Fibroblast of lung (primary cell): ENCODE data around the gene NF1. TPM values are rescaled to one million over a fixed set of nuclear protein-coding genes. Genes with fewer than 3 reads are reported as not detected.
A peak's percentile ranks its signal among the peaks of the same experiment; 100 is the strongest.

Source experiments
- DNase-seq, 2 donors: peaks; one replicate each; pipeline versions ENCODE4 v3.0.0 to v3.0.0-alpha.2; 2010; ENCODE audit warnings: low read depth in 2 of 2
- H2AFZ ChIP-seq: 2 replicates; pipeline ENCODE4 v1.5.1; 2012; ENCODE audit warnings: low read length, control low read depth, inconsistent platforms
- H3K27ac ChIP-seq: 2 replicates; pipeline ENCODE4 v1.5.1; 2011; ENCODE audit warnings: low read length, control low read depth; ENCODE audit not compliant: insufficient read depth
- H3K27me3 ChIP-seq: 2 replicates; pipeline ENCODE4 v1.5.1; 2011; ENCODE audit warnings: mild to moderate bottlenecking, low read length; ENCODE audit not compliant: control insufficient read depth, insufficient read depth
- H3K36me3 ChIP-seq: 2 replicates; pipeline ENCODE4 v1.5.1; 2011; ENCODE audit warnings: low read length; ENCODE audit not compliant: control insufficient read depth, insufficient read depth
- H3K4me1 ChIP-seq: 2 replicates; pipeline ENCODE4 v1.5.1; 2011; ENCODE audit warnings: low read length; ENCODE audit not compliant: control insufficient read depth, insufficient read depth; ENCODE audit errors: extremely low read depth
- H3K4me2 ChIP-seq: 2 replicates; pipeline ENCODE4 v1.5.1; 2011; ENCODE audit warnings: low read length, control low read depth; ENCODE audit not compliant: insufficient read depth; ENCODE audit errors: extremely low read depth
- H3K4me3 ChIP-seq, 4 experiments: fragments of 200-600 bp in 1 of 4; sonication (generic) in 1 of 4; replicated peaks in 1 of 4; 2 replicates each; pipeline ENCODE4 v1.5.1; 2011 to 2016; ENCODE audit warnings: low read length in 4 of 4, low read depth in 3 of 4, mild to moderate bottlenecking in 3 of 4, control low read depth in 2 of 4, inconsistent platforms in 1 of 4, mixed read lengths in 1 of 4; ENCODE audit not compliant: insufficient read depth in 1 of 4; ENCODE audit errors: control extremely low read depth in 1 of 4
- H3K79me2 ChIP-seq: 2 replicates; pipeline ENCODE4 v1.5.1; 2012; ENCODE audit warnings: mild to moderate bottlenecking, low read length, inconsistent platforms; ENCODE audit not compliant: control insufficient read depth, insufficient read depth
- H3K9ac ChIP-seq: 2 replicates; pipeline ENCODE4 v1.5.1; 2011; ENCODE audit warnings: mild to moderate bottlenecking, low read length, control low read depth; ENCODE audit not compliant: insufficient read depth
- H3K9me3 ChIP-seq: 2 replicates; pipeline ENCODE4 v1.5.1; 2012; ENCODE audit warnings: low read depth, low read length; ENCODE audit not compliant: control insufficient read depth, insufficient read depth
- H4K20me1 ChIP-seq: 2 replicates; pipeline ENCODE4 v1.5.1; 2011; ENCODE audit warnings: low read length; ENCODE audit not compliant: control insufficient read depth, insufficient read depth; ENCODE audit errors: extremely low read depth
- CTCF ChIP-seq, 2 donors: IDR thresholded peaks in 1 of 2; conservative IDR thresholded peaks in 1 of 2; 1 replicate in 1 of 2; 2 replicates in 1 of 2; pipeline ENCODE4 v1.5.1; 2011 to 2012; ENCODE audit warnings: low read length in 2 of 2, control low read depth in 1 of 2, inconsistent platforms in 1 of 2, low read depth in 1 of 2, mild to moderate bottlenecking in 1 of 2
- EZH2 ChIP-seq: IDR thresholded peaks from 2 replicates; pipeline ENCODE4 v1.5.1; 2012; ENCODE audit warnings: low read length, control low read depth, mild to moderate bottlenecking; ENCODE audit errors: missing control alignments
- polyA plus RNA-seq, 2 donors: library from polyadenylated mRNA; depleted of rRNA in 1 of 2; stranded (reverse) in 1 of 2; unstranded in 1 of 2; fragments of >200 nt; gene quantifications; 2 replicates each; pipeline ENCODE4 v1.2.1, GENCODE V29; 2011 to 2012; ENCODE audit warnings: missing spikeins in 1 of 2
- total RNA-seq: library from RNA; depleted of rRNA; stranded (reverse); fragments of >200 nt; gene quantifications from 2 replicates; pipeline ENCODE4 v1.2.1, GENCODE V29; 2014

NF1 gene
- total and polyA plus RNA-seq, 2 donors (not counting 1 experiment from before 2014, with no cell fraction given), result 52.8 to 78.8 TPM

- no peak for TF ChIP-seq EZH2
- TF ChIP-seq CTCF (conservative IDR thresholded peaks at IDR 0.05 in 1 of 2, IDR thresholded peaks at IDR 0.05 in 1 of 2; ENCODE audit: low read depth in 1 of 2, low read length in 2 of 2), result no peak
- no peak overlapping the region for H3K9ac ChIP-seq
- H3K27me3 ChIP-seq, result no peaks in the 10 kb centered on the region
- H3K36me3 ChIP-seq, result peaks cover 2% of the 10 kb centered on the region
- DNase-seq, result no peak
- no peak overlapping the region for H3K4me3 ChIP-seq
- H3K4me2 ChIP-seq, result peak overlapping the region; percentile 6
- peaks cover 12% of the 10 kb centered on the region for H3K4me1 ChIP-seq
- no peaks in the 10 kb centered on the region for H3K9me3 ChIP-seq
- H3K27ac ChIP-seq, result peak overlapping the region; percentile 27
- no peaks in the 10 kb centered on the region for H4K20me1 ChIP-seq
- no peak overlapping the region for H2AFZ ChIP-seq
- H3K79me2 ChIP-seq, result no peaks in the 10 kb centered on the region
These were observed 174.3 kb downstream of the NF1 start for GRCh38 chr17:31269036-31269577.

DNA sequence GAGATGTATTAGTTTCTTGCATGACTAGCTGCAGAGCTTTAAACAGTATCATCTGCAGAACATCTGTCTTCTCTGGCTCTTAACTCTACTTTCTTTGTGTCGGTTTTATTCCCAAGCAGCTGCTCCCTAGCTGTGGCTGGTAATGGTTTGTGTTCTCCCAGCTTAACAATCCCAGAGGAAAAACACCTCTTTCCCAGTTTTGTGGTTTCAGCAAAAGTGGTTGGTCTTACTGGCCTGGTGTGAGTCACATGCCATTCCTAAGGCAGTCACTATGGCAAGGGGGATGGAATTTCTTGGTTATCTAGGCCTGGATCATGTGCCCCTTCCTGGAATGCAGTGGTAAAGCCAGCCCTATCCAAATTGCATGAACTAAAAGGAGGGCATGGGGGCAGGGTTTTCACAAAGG lies 174.8 kb downstream of the NF1 start:
- no peaks in the 10 kb centered on the region for H3K79me2 ChIP-seq
- no peaks in the 10 kb centered on the region for H3K9me3 ChIP-seq
- H2AFZ ChIP-seq, result no peak overlapping the region
- H3K27ac ChIP-seq, result peak overlapping the region; percentile 27
- H3K4me3 ChIP-seq, result no peak overlapping the region
- no peaks in the 10 kb centered on the region for H3K27me3 ChIP-seq
- peak overlapping the region; percentile 6 for H3K4me2 ChIP-seq
- peaks cover 2% of the 10 kb centered on the region for H3K36me3 ChIP-seq
- peak; percentile 98 to 99 for DNase-seq
- H3K4me1 ChIP-seq, result peaks cover 12% of the 10 kb centered on the region
- H3K9ac ChIP-seq, result no peak overlapping the region
- H4K20me1 ChIP-seq, result no peaks in the 10 kb centered on the region
- no peak for TF ChIP-seq CTCF (conservative IDR thresholded peaks at IDR 0.05 in 1 of 2, IDR thresholded peaks at IDR 0.05 in 1 of 2; ENCODE audit: low read depth in 1 of 2, low read length in 2 of 2)
- TF ChIP-seq EZH2, result no peak

- Histone ChIP-seq H3K4me3 (peak overlapping the region in 1 of 4 experiments; percentile 57), H3K9ac (no peak overlapping the region), H3K4me1 (peaks cover 12% of the 10 kb centered on the region), H3K9me3 (no peaks in the 10 kb centered on the region), H4K20me1 (no peaks in the 10 kb centered on the region), H3K27me3 (no peaks in the 10 kb centered on the region), H3K79me2 (no peaks in the 10 kb centered on the region), H3K27ac (no peak overlapping the region), H3K4me2 (no peak overlapping the region), H3K36me3 (peaks cover 2% of the 10 kb centered on the region), H2AFZ (no peak overlapping the region)
- DNase-seq, result no peak
- no peak for TF ChIP-seq CTCF (conservative IDR thresholded peaks at IDR 0.05 in 1 of 2, IDR thresholded peaks at IDR 0.05 in 1 of 2; ENCODE audit: low read depth in 1 of 2, low read length in 2 of 2)
- TF ChIP-seq EZH2, result no peak
These were observed 177.5 kb downstream of the NF1 start for GRCh38 chr17:31272236-31272635.
